ENCODE results near the gene ZNF544. TPM values are rescaled to one million over a fixed set of nuclear protein-coding genes. Genes with fewer than 3 reads are reported as not detected.

The ZNF544 gene
- total and polyA plus RNA-seq, 4 donors, result 28.9 to 52.6 (median 43.3) TPM

DNA sequence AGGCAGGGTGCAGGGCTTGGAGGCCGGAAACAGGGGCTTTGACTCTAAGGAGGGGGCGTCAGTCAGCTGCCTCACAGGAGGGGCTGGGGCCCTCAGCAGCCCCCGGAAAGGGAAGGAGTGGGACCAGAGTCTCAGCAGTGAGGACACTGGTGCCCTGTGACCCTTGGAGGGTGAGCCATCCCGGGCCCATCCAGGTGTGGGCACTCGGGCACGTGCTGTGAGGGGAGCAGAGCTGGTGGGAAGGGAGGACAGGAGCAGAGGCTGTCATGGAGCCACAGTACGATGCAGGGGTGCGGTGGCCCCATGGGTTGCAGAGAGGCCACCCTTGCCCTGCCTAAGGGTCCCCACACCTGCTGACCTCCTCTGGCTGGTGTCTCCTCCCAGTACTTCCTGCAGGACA is 19.1 kb upstream of the ZNF544 start:
- no peaks in the 10 kb centered on the region for H3K4me1 ChIP-seq (ENCODE audit: control insufficient read depth, insufficient read depth, low read length)
- peaks cover 59% of the 10 kb centered on the region for H3K9me3 ChIP-seq (ENCODE audit: control insufficient read depth, insufficient read depth, low read length)
- no peak for DNase-seq (ENCODE audit: low read depth in 4 of 6, low spot score in 6 of 6)
- WGBS (ENCODE audit: insufficient coverage), result 97% methylated on average over 8 of the region's 8 CpGs
- peaks cover 76% of the 10 kb centered on the region for H3K36me3 ChIP-seq (ENCODE audit: control insufficient read depth, insufficient read depth, low read length)
- H3K4me3 ChIP-seq (ENCODE audit: low read depth, low read length), result no peak overlapping the region
- H3K27me3 ChIP-seq (ENCODE audit: control insufficient read depth, insufficient read depth, low read length), result no peaks in the 10 kb centered on the region
- H3K27ac ChIP-seq (ENCODE audit: low read depth, low read length), result no peak overlapping the region

- no peaks in the 10 kb centered on the region for H3K4me1 ChIP-seq (ENCODE audit: control insufficient read depth, insufficient read depth, low read length)
- H3K27ac ChIP-seq (ENCODE audit: low read depth, low read length), result no peak overlapping the region
- 97% methylated on average over 13 of the region's 17 CpGs for WGBS (ENCODE audit: insufficient coverage)
Measured at GRCh38 chr19:58212336-58213074, 16.2 kb upstream of the ZNF544 start.

DNA sequence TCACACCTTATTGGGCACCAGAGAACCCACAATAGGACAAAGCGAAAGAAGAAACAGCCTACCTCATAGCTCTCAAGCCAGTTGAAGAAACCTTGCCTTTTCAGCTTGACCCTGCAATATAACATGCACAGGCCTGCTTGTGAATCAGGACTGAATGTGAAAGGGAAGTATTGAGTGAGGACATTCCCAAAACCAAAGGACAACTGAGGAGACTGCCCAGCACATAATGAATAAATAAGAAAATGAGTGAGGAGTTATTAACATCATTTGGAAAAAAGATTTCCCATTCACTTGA is 15.7 kb upstream of the ZNF544 start:
- no peaks in the 10 kb centered on the region for H3K27me3 ChIP-seq (ENCODE audit: control insufficient read depth, insufficient read depth, low read length)
- H3K27ac ChIP-seq (ENCODE audit: low read depth, low read length), result no peak overlapping the region
- H3K9me3 ChIP-seq (ENCODE audit: control insufficient read depth, insufficient read depth, low read length), result peaks cover 58% of the 10 kb centered on the region
- peaks cover 63% of the 10 kb centered on the region for H3K36me3 ChIP-seq (ENCODE audit: control insufficient read depth, insufficient read depth, low read length)
- no peaks in the 10 kb centered on the region for H3K4me1 ChIP-seq (ENCODE audit: control insufficient read depth, insufficient read depth, low read length)
- WGBS (ENCODE audit: insufficient coverage), result no CpG with 5 or more reads among the region's 1 CpG
- DNase-seq (ENCODE audit: low read depth in 4 of 6, low spot score in 6 of 6), result no peak
- H3K4me3 ChIP-seq (ENCODE audit: low read depth, low read length), result no peak overlapping the region

More at GRCh38 chr19:58212336-58213074, 16.2 kb upstream of the ZNF544 start:
- no peak for DNase-seq (ENCODE audit: low read depth in 4 of 6, low spot score in 6 of 6)
- Histone ChIP-seq H3K4me3 (ENCODE audit: low read depth, low read length) (no peak overlapping the region), H3K27me3 (ENCODE audit: control insufficient read depth, insufficient read depth, low read length) (no peaks in the 10 kb centered on the region), H3K36me3 (ENCODE audit: control insufficient read depth, insufficient read depth, low read length) (peaks cover 68% of the 10 kb centered on the region), H3K9me3 (ENCODE audit: control insufficient read depth, insufficient read depth, low read length) (peaks cover 60% of the 10 kb centered on the region)

DNA sequence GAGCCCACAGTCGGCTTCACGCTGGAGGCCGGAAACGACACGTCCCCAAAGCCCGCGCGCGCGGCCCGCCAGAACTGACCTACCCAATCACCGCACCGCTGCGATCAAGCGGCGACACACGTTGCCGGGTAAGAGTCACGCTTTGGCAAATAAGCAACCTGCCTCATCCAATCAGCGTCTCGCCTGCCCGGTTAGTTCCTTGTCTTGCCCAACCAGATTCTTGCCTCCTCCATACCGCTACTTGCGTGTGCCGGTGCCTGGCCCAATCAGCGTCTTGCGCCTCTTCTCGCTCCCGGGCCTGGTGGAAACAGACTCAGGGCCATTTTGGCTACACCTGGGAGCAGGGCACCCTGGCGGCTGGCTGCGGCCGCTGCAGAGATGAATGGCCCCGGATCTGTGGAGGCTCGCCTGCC is 11.6 kb upstream of the ZNF544 start:
- no peaks in the 10 kb centered on the region for H3K4me1 ChIP-seq (ENCODE audit: control insufficient read depth, insufficient read depth, low read length)
- H3K9me3 ChIP-seq (ENCODE audit: control insufficient read depth, insufficient read depth, low read length), result peaks cover 44% of the 10 kb centered on the region
- no peaks in the 10 kb centered on the region for H3K27me3 ChIP-seq (ENCODE audit: control insufficient read depth, insufficient read depth, low read length)
- DNase-seq (ENCODE audit: low read depth in 4 of 6, low spot score in 6 of 6), result no peak
- H3K4me3 ChIP-seq (ENCODE audit: low read depth, low read length), result no peak overlapping the region
- H3K27ac ChIP-seq (ENCODE audit: low read depth, low read length), result no peak overlapping the region
- peaks cover 23% of the 10 kb centered on the region for H3K36me3 ChIP-seq (ENCODE audit: control insufficient read depth, insufficient read depth, low read length)
- WGBS (ENCODE audit: insufficient coverage), result 33% methylated on average over 34 of the region's 34 CpGs

- no peak for DNase-seq (ENCODE audit: low read depth in 4 of 6, low spot score in 6 of 6)
- Histone ChIP-seq H3K27ac (ENCODE audit: low read depth, low read length) (no peak overlapping the region), H3K27me3 (ENCODE audit: control insufficient read depth, insufficient read depth, low read length) (no peaks in the 10 kb centered on the region), H3K4me1 (ENCODE audit: control insufficient read depth, insufficient read depth, low read length) (no peaks in the 10 kb centered on the region), H3K36me3 (ENCODE audit: control insufficient read depth, insufficient read depth, low read length) (peaks cover 16% of the 10 kb centered on the region), H3K4me3 (ENCODE audit: low read depth, low read length) (no peak overlapping the region), H3K9me3 (ENCODE audit: control insufficient read depth, insufficient read depth, low read length) (peaks cover 37% of the 10 kb centered on the region)
- 97% methylated on average over 24 of the region's 25 CpGs for WGBS (ENCODE audit: insufficient coverage)
Measured at GRCh38 chr19:58217607-58218391, 10.9 kb upstream of the ZNF544 start.

DNA sequence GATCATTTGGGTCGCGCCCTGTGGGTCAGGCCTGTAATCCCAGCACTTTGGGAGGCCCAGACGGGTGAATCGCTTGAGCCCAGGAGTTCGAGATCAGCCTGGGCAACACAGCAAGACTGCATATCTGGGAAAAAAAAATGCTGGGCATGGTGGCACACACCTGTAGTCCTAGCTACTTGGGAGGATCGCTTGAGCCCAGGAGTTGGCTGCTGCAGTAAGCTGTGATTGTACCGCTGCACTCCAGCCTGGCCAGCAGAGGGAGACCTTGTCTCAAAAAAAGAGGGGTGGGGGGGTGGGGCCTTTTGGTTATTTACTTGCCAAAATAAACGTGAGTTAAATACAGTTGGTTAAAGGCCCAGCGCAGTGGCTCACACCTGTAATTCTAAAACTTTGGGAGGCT is 9.8 kb upstream of the ZNF544 start:
- no peak for DNase-seq (ENCODE audit: low read depth in 4 of 6, low spot score in 6 of 6)
- H3K4me3 ChIP-seq (ENCODE audit: low read depth, low read length), result no peak overlapping the region
- H3K27ac ChIP-seq (ENCODE audit: low read depth, low read length), result no peak overlapping the region
- H3K36me3 ChIP-seq (ENCODE audit: control insufficient read depth, insufficient read depth, low read length), result peaks cover 7% of the 10 kb centered on the region
- H3K4me1 ChIP-seq (ENCODE audit: control insufficient read depth, insufficient read depth, low read length), result no peaks in the 10 kb centered on the region
- 39% methylated on average over 8 of the region's 9 CpGs for WGBS (ENCODE audit: insufficient coverage)
- H3K27me3 ChIP-seq (ENCODE audit: control insufficient read depth, insufficient read depth, low read length), result no peaks in the 10 kb centered on the region
- H3K9me3 ChIP-seq (ENCODE audit: control insufficient read depth, insufficient read depth, low read length), result peaks cover 32% of the 10 kb centered on the region

DNA sequence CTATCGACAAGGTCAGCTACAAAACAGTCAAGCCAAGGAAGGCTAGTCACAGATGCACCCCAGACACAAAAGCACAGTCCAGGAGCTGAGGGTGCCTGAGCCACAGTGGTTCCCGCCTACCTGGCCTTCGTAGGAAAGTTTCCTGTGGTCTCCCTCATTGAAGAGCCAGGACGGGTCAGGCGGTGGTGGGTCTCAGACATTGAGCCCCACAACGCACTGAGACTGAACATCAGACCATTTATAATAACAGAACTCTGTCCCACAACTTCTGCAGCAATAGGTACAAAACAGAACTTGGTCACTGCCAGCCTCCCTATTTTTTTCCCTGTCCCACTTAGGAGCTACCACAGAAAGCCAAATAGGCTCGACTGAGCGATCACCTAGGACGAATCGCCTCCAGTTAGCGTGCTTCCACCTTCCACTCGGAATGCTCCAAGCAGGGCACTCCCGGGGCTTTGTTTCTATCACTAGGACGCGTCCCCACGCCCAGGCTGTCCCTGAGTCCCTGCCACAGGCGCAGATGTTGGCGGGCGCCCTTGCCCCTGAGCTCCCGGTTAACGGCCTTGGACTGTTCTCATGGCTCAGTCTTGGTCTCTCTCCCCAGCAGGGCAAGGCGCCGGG is 640 bp upstream of the ZNF544 start:
- peak in 1 of 6 donors; percentile 0 for DNase-seq (ENCODE audit: low read depth in 4 of 6, low spot score in 6 of 6)
- H3K9me3 ChIP-seq (ENCODE audit: control insufficient read depth, insufficient read depth, low read length), result peaks cover 2% of the 10 kb centered on the region
- peak overlapping the region; percentile 92 for H3K27ac ChIP-seq (ENCODE audit: low read depth, low read length)
- H3K27me3 ChIP-seq (ENCODE audit: control insufficient read depth, insufficient read depth, low read length), result no peaks in the 10 kb centered on the region
- H3K4me3 ChIP-seq (ENCODE audit: low read depth, low read length), result peak overlapping the region; percentile 84
- peaks cover 25% of the 10 kb centered on the region for H3K36me3 ChIP-seq (ENCODE audit: control insufficient read depth, insufficient read depth, low read length)
- WGBS (ENCODE audit: insufficient coverage), result 7% methylated on average over 23 of the region's 23 CpGs
- H3K4me1 ChIP-seq (ENCODE audit: control insufficient read depth, insufficient read depth, low read length), result peaks cover 23% of the 10 kb centered on the region

DNA sequence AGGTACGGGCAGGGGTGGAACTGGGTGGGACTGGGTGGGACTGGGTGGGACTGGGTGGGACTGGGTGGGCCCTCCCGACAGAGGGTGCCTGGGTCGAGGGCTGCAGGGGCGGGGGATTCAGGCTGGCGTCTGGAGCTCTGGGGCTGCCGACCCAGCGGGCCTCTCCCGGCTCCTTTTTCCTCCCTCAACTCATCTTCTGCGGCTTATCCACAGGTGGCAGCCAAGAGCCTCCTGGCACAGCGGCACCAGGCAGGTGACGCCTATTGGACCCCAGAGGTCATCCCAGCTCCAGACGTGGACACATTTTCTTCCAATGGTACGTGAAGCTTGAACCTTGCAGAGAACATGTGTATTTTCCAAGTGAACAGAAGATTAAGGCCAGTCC is 533 bp downstream of the ZNF544 start:
- 2% methylated on average over 12 of the region's 13 CpGs for WGBS (ENCODE audit: insufficient coverage)
- peak in 2 of 6 donors; percentile 21 to 30 for DNase-seq (ENCODE audit: low read depth in 4 of 6, low spot score in 6 of 6)
- Histone ChIP-seq H3K27ac (ENCODE audit: low read depth, low read length) (no peak overlapping the region), H3K27me3 (ENCODE audit: control insufficient read depth, insufficient read depth, low read length) (no peaks in the 10 kb centered on the region), H3K9me3 (ENCODE audit: control insufficient read depth, insufficient read depth, low read length) (no peaks in the 10 kb centered on the region), H3K36me3 (ENCODE audit: control insufficient read depth, insufficient read depth, low read length) (peaks cover 30% of the 10 kb centered on the region), H3K4me3 (ENCODE audit: low read depth, low read length) (peak overlapping the region; percentile 84), H3K4me1 (ENCODE audit: control insufficient read depth, insufficient read depth, low read length) (peaks cover 23% of the 10 kb centered on the region)

DNA sequence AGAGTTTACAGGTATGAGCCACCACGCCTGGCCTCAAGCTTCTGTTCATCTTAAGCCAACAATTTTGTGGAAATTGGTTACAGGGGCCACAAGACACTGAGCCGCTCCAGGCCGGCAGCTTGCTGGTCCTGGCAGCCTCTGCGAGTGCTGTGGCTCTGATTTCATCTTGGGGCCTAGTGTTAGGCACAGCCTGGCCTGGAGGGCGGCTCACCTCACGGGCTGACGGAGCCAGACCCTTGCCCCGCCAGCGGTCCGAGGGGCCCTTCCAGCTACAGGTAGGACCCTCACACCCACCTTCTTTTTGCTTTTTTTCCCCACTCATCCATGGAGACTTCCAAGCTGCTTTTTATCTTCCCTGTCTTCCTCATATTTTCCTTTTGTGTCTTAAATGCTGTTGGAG is 8.6 kb downstream of the ZNF544 start:
- H3K36me3 ChIP-seq (ENCODE audit: control insufficient read depth, insufficient read depth, low read length), result peaks cover 74% of the 10 kb centered on the region
- WGBS (ENCODE audit: insufficient coverage), result 87% methylated on average over 10 of the region's 10 CpGs
- no peaks in the 10 kb centered on the region for H3K27me3 ChIP-seq (ENCODE audit: control insufficient read depth, insufficient read depth, low read length)
- H3K9me3 ChIP-seq (ENCODE audit: control insufficient read depth, insufficient read depth, low read length), result peaks cover 4% of the 10 kb centered on the region
- H3K27ac ChIP-seq (ENCODE audit: low read depth, low read length), result no peak overlapping the region
- H3K4me3 ChIP-seq (ENCODE audit: low read depth, low read length), result no peak overlapping the region
- no peak for DNase-seq (ENCODE audit: low read depth in 4 of 6, low spot score in 6 of 6)
- H3K4me1 ChIP-seq (ENCODE audit: control insufficient read depth, insufficient read depth, low read length), result no peaks in the 10 kb centered on the region

All from spinal cord (tissue), 10 donors.